SHP77 treated with DMSO at 0.1 percent for 48 hours (cell line): ENCODE results near the gene CHRDL2.
"Not testable (repeated sequence)": the region's sequence is repeated elsewhere in the genome, so short reads cannot be mapped to it uniquely, and the experiment has no call there.

Source experiments
- DNase-seq: peaks from one replicate; lab custom pipeline; 2025; lab: John Stamatoyannopoulos, UW

Gene CHRDL2, protein sequence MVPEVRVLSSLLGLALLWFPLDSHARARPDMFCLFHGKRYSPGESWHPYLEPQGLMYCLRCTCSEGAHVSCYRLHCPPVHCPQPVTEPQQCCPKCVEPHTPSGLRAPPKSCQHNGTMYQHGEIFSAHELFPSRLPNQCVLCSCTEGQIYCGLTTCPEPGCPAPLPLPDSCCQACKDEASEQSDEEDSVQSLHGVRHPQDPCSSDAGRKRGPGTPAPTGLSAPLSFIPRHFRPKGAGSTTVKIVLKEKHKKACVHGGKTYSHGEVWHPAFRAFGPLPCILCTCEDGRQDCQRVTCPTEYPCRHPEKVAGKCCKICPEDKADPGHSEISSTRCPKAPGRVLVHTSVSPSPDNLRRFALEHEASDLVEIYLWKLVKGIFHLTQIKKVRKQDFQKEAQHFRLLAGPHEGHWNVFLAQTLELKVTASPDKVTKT

DNA sequence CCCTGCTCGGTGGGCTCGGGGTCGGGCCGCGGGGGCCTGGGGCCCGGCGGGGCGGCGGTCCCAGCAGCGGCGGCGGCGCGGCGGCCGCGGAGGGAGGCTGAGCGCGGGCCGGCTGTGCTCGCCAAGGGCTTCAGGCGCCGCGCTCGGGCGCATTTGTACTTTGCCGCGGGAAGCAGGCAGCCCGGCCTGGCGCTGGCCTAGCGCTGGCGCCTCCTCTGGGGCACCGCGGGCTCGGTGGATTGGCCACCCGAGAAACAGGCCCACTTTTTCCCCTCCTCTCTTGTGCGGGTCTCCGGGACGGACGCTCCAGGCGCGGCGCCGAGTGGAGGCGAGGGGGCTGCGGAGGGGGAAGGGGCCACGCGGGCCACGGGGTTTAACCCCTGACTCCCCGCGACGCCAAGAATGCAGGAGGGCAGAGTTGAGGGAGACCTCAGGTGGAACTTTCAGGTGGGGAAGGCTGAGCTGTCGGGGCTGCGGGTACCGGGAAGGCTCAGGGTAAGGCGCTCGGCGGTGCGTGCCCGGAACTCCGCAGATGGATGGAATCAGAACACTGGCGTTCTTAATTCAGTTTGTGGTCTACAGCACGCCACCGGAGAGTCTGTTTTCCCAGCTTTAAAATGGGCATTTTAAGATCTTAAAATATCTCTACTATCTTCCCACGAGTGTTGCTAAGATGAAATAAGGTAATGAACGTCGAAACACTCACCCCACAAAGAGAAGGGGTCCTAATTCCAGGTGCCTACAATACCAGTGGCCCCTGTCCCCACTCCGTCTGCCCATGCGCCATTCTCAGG is at the start of gene CHRDL2:
CHRDL2 (minus strand) TSS at position 126 of the 794 bp plus-strand sequence. CDS start 538 bp downstream, outside the sequence.
- no peak for DNase-seq

DNA sequence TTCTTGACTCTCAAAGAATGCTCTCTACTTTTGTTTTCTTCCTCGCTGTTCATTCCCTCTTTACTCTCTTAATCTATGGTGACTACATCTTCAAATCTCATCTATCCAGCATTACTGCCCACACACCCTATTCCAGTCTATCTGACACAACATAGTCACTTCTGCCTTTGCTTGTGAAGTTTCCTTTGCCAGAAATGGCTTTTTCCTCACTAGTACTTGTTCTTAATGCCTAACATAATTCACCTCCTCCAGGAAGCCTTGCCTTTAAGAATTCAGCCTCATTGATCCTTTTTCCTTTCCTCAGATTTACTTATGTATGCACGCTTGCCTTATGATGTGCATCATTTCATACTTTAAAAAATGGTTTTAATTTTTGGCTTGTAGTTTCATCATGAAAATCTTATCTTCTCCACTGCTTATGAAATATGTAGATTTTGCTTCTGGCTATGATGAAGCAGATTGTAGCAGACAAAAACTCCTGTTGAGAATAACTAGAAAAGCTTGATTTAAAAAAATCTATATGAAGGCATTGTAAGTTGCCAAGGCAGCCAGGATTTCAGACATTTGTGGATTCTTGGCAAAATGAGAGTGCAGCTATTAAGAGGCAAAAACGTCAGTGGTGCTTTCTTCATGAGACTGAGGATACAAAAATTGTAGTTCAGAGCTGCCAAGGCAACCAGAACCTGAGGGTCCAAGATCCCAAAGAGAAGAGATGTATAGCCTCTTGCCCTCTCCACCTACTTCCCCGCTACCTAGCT is 49.2 kb upstream of the CHRDL2 start:
- DNase-seq, result no peak

DNA sequence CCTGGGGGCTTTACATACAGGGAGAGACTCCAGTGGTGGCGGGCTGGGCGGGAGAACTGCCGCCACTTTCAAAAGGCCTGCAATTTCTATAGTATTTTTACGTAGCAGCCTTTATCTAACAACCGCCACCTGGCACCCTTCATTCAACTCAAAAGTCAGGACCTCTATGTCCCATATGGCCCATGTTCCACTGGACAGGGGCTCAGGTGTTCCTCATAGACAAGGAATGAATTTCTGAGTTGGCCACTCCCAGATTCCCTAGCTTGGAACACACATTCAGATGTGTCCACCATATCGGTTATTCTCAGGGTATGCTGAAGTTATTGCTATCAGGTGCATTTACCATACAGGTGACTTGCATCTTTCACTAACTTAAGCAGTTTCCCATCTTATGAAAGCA is 47.4 kb upstream of the CHRDL2 start:
- no peak for DNase-seq

DNA sequence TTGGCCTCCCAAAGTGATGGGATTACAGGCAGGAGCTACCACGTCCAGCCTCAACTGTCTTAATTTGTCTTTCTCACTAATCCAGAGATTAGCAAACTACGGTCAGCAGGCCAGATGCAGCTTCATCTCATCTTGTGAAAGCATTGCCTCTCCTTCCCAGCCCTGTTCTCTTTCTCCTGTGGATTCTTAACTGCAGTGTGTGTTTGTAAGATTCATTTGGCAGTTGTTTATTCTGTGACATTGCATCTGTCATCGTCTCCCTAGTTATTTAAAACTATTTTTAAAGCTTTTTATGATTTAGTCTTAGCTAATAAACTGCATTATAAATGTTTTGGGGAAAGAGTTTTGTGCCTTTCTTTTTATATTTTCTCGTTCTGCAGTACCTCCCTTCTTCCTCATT is 46.7 kb upstream of the CHRDL2 start:
- no peak for DNase-seq

DNA sequence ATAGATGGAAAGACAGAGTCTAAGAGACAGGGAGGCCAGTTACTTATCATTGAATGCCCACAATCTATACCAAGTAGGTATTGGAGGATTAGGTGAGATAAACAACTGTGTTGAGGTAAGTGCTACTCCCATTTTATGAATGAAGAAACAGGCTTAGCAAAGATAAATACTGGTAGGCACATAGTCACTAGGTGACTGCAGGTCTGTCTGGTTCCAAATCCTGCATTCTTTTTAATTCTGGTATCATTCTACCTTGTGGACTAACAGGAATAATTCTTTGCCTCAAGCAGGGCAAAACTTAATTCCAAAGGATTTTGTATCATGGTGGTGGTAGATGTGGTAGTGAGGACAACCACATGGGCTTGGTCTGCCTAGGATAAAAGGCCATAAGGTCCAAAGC is 45.8 kb upstream of the CHRDL2 start:
- DNase-seq, result no peak

DNA sequence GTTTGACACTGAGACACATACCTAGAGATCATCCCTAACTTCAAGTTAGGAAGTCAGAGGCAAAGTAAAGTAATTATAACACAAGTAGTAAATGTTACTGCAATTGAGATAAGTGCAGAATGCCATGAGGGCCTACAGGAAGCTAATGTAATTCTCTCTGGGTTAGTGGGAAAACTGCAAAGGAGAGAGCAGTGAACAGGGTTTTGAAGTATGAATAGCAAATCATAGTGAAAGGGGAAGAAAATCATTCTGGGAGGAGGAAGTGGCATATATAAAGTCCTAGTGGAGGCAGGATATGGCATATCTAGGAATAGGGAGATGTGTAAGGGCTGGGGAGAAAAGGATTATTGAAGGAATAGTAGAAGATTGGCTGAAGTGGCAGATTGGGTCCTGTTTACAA is 45.3 kb upstream of the CHRDL2 start:
- DNase-seq, result no peak

DNA sequence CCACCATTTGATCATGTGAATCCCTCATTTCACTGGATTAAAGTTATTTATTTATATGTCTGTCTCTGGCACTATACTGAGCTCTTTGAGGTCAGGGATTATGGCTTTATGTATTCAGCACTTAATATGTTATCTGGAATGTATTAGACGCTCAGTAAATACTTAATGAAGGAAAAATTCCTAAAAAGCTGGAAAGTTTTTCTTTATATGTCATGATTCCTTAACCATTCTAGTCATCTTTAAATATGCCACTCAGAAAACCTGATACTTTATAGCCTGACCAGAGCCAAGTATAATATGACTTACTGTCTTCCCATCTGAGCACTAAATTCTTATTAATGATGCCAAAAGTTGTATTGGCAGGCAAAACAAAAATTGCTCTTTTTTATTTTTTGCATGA is 44.5 kb upstream of the CHRDL2 start:
- no peak for DNase-seq

DNA sequence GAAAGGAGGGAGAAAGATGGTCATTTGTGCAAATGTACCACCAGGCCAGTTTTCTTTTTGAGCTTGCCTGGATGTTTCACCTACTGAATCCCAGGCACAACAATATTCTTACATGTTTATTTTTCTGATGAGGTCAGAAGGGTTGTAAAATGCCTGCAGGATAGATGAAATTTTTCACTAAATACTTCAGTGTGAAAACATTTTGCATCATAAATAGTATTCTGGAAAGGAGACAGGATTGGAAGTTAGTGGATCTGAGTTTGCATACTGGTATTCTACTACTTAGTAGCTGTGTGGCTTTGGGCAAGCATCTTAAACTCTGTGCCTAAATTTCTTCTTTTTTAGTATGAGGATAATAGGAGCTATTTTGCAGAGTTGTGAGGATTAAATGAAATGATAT is 42.2 kb upstream of the CHRDL2 start:
- DNase-seq, result no peak

DNA sequence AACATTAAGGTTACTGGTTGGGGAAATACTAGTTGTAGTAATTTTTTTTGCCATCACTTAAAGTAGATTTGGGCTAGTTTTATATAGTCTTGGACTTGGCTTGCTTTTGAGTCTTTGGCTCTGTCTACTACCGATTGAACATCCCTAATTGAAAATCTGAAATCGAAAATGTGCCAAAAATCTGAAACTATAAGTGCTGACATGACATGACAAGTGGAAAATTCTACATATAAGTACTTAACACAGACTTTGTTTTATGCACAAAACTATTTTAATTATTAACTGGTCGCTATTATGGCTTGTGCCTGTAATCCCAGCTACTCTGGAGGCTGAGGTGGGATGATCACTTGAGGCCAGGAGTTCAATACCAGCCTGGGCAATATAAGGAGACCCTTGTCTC is 39.9 kb upstream of the CHRDL2 start:
- DNase-seq, result no peak

DNA sequence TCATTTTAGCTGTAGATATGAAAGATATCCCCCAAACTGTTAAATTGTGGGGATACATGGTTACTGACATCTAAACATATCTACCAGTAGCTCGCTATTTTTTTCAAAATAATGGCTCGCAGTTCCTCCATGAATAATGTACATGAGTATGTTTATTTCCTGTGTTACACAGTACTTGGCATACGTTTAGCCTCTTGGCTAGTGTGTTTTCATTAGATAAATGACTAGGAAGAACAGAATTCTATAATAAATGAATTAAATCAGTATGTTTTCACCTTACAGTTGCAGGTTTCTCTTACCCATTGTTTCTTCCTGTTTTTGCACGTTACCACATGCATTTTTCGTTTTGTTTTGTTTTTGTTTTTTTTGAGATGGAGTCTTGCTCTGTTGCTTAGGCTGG is 39.2 kb upstream of the CHRDL2 start:
- no peak for DNase-seq

DNA sequence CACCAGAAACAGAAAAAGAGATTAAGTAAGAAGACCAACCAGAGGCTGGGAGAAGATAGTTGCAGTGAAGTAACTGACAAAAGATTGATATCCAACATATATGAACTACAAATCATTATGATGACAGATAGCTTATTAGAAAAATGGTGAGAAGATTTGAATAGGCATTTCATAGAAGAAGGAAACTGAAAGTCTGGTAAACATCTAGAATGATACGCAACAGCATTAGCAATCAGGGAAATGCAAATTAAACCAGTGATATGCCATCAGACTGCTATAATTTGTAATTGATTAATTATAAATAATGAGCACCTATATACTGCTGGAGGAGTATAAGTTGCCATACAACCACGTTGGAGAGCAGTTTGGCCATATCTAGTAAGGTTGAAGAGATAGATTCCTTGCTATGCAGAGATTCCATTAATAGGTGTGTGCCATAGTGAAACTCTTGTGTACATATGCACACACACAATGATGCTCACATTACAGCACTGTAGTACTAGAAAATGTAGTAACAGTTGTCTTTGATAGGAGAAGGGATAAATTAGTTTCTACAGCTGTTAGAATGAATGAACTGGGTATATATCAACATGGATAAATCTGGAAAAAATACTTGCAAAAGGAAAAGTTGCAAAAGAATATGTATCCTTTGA is 38.0 kb upstream of the CHRDL2 start:
- DNase-seq, result no peak

DNA sequence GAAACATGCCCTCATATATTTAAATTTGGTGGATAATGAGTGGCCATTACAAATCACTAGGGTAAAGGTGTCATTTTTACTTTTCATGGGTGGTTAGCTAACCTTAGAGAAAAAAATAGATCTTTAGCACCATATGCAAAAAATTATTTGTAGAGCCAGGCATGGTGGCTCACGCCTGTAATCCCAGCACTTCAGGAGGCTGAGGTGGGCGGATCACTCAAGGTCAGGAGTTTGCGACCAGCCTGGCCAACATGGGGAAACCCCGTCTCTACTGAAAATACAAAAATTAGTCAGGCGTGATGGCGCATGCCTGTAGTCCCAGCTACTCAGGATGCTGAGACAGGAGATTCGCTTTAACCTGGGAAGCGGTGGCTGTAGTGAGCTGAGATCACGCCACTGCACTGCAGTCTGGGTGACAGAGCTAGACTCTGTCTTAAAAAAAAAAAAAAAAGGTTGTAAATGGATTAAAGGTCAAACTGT is 37.0 kb upstream of the CHRDL2 start:
- not testable (repeated sequence) for DNase-seq

DNA sequence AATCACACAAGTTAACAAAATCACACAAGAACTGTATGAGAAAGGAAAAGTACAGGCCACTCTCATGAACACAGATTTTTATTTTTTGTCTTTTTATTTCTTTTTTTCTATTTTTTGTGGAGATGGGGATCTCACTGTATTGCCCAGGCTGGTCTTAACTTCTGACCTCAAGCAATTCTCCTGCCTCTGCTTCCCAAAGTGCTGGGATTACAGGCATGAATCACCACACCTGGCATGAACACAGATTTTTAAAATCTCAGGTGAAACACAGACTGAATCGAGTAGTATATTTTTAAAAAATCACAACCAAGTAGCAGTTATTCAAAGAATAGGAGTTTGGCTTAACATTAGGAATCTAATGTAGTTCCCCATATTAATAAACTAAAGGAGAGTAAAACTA is 35.7 kb upstream of the CHRDL2 start:
- DNase-seq, result no peak

DNA sequence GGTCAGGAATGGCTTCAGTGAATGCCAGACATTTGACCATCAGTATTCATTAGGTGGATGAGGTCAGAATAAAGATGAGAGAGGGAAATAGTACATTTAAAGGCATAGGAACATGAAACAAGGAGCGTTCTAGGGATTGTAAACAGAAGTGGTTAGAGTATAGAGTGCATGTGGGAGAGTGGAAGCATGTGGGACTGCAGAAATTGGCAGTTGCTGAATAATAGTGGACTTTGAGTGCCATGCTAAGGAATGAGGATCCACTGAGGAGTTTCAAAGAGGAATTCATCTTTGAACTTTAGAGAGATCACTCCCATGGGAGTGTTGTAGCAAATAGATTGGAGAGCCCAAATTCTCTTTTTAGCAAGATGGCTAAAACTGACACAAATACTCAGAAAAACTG is 25.3 kb upstream of the CHRDL2 start:
- DNase-seq, result no peak

DNA sequence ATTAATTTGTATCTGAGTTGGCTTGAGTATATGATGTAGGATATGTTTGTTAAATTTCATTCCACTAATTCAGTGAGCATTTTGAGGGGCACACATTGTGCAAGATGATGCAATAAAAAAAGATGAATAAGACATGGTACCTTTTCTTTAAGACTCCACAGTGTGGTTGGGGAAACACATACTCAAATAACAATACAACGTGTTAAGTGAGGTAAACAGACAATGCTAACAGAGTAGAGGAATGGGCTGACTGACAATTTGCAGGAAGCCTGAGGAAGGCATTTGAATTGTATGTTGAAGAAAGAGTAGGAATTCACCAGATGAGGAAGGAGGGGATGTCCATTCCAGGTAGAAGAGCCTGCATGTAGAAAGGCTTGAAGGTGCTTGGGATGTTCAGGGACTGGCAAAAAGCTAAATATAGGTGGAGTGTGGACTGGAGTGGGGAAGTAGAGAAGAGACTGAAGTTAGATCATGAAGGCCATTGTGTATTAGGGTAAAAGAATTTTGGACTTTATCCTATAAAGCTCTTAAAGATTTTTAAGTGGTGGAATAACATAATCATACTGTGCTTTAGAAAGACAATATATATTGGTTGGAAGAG is 24.3 kb upstream of the CHRDL2 start:
- DNase-seq, result no peak

DNA sequence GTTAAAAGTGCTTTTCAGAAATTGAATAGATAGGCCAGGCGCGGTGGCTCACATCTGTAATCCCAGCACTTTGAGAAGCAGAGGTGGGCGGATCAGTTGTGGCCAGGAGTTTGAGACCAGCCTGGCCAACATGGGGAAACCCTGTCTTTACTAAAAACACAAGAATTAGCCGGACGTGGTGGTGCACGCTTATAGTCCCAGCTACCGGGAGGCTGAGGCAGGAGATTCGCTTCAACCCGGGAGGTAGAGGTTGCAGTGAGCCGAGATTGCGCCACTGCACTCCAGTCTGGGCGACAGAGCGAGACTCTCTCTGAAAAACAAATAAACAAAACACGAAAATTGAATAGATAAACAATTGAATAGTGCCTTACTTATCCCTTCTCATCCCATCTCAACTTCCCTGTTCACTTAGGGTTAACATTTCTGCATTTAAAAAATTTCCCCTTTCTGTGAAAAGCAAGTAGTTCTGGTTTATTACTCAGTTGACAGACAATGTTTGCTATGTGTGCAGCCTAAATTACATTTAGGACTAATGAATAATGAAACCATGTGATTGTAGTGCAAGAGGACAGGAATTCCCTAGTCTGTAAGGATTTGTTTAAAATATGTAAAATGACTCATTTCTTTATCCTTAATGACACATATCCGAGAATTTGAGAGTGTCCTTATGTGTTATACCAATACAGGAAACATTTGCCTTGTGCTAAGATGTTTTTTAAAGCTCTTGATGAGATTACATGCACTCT is 23.5 kb upstream of the CHRDL2 start:
- no peak for DNase-seq

DNA sequence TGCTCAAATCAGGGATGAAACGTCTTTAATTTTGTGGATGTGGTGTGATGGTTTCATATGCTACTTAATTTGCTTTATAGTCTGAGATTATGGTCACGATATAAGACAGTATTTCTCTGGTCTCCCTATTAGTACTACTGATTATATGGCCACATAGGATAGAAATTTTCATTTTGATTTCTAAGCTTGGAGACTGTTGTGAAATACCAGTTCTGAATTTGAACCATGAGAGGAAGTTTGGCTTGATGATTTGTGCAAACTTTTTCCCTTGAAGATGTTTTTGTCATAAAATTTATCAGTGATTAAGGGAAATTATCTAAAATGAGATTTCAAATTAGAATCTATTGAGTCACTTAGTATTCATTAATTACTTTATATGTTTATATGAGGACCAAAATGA is 20.1 kb upstream of the CHRDL2 start:
- DNase-seq, result no peak

DNA sequence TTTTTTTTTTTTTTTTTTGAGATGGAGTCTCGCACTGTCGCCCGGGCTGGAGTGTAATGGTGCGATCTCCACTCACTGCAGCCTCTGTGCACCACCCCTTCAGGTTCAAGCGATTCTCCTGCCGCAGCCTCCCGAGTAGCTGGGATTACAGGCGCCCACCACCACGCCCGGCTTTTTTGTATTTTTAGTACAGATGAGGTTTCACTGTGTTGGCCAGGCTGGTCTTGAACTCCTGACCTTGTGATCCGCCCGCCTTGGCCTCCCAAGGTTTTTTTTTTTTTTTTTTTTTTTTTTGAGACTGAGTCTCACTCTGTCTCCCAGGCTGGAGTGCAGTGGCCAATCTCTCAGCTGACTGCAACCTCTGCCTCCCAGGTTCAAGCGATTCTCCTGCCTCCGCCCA is 19.4 kb upstream of the CHRDL2 start:
- not testable (repeated sequence) for DNase-seq

DNA sequence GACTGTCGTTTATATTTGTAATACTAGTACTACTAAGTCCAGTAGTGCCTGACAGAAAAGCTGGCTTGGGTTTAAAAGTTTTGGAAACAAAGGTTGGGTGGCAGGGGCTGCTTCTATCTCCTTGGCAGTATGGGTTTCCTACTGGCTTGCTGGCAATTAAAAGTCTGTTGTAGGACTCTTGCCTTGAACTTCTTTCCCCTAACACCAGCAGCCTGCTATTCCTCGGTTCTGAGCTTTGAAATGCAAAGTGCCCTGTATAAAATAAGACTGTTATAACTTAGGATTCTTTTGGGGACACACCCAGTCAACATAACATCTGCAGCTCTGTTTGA is 18.7 kb upstream of the CHRDL2 start:
- no peak for DNase-seq

DNA sequence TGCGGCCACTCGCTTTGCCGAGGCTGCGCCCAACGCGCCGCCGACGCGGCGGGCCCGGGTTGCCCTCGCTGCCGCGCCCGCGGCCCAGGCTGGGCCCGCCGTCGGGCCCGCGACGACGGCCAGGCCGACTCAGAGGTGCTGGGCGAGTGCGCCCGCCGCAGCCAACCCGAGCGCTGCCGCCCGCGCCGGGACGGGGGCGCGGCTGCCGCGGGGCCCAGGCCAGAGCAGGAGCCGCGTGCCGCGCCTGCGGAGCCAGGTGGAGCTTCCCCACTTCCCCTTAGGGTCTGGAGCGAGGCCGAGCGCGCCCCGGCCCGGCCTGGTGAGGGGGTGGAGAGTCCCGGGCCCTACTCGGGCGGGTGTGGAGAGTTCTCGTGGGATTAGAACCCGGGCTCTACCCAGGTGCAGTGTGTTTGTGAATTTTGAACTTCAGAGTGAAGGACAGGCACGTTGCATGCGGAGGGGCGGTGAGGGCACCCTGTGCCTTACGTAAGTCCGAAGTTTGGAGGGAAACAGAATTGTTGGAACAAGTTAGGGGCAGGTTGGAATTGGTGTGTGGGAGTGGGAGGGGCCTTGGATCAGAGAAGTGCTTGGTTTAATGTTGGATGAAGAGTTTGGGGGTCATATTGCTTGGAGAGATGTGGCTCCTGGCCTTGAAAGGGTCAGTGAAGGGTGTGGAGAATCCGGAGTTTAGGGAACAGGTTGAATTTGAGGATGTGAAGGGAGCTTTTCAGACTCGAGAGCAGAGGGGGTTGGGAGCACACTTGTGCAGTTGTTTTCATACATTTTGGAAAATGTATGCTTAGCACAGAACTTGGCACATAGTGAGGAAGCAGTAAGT is 18.1 kb upstream of the CHRDL2 start:
- peak; percentile 44 for DNase-seq
